SH-SY5Y (cell line): Measurements from ENCODE around the gene TMCO6.

Experiments
- GATA2 ChIP-seq: IDR thresholded peaks from 2 replicates; pipeline ENCODE4 v1.6.1; 2011; ENCODE audit warnings: mild to moderate bottlenecking, low read depth, low read length
- GATA3 ChIP-seq: IDR thresholded peaks from 2 replicates; pipeline ENCODE4 v1.6.1; 2011; ENCODE audit warnings: low read depth, mild to moderate bottlenecking, low read length, moderate library complexity

The TMCO6 gene

DNA sequence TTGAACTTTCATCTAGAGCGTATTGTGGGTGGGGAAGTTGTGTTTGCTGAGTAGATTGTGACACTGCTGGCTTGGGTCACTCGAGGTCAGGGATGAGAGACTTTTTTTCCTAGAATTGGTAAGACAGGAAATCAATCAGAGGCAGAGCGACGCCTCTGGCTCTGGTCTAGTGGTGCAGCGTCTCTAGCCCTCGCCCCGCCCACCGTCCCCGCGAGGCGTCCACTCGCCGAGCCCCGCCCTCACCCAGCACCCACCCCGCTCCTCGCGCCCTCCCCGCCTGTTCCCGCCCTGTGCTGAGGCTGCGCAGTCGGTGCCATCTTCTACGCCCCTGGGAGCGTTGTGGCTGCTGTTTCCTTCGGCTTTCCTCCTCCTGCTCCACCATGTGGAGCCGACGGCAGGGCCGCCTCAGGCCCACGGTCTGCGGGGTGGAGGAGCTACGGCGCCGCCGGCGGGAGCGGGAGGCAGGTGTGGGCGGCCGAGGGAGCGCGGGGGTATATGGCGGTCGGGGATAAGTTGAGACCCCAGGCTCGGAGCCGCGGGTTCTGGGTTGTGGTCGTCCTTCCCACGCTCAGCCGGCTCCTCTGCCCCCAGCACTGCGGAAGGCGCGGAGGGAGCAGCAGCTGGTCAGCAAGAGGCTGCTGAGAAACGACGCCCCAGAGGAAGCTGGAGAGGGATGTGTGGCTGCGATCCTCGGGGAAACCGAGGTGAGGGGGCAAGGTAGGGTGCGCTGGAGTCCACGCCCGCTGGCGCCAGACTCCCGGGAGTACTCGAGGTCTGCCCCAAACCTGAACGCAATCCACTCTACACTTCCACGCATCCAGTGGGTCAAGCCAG, at the start of gene TMCO6:
TSS of gene TMCO6 (plus strand) at position 304 of the 834 bp plus-strand sequence. CDS start at position 381, 77 bp downstream.
- TF ChIP-seq GATA3: no peak
- no peak for TF ChIP-seq GATA2

DNA sequence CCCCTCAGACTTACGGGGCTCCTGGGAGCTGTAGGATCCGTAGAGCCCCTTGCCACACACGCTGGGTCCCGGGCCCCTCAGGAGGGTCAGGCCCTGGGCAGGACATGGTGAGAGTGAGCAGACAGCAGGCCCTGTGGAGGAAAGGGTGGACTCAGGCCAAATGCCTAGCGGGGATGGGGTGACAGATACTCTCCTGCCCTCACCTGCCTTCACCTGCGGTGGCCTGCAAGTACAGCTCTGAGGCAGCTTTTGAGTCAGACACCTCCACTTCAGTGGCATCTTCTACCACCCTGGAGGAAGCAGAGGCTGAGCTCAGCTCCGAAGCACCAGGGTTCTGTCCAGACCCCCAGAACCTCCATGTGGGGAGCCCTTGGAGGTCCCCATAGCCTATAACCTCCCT, 48.4 kb upstream of the TMCO6 start:
- TF ChIP-seq GATA2 (no peak), GATA3 (no peak)

DNA sequence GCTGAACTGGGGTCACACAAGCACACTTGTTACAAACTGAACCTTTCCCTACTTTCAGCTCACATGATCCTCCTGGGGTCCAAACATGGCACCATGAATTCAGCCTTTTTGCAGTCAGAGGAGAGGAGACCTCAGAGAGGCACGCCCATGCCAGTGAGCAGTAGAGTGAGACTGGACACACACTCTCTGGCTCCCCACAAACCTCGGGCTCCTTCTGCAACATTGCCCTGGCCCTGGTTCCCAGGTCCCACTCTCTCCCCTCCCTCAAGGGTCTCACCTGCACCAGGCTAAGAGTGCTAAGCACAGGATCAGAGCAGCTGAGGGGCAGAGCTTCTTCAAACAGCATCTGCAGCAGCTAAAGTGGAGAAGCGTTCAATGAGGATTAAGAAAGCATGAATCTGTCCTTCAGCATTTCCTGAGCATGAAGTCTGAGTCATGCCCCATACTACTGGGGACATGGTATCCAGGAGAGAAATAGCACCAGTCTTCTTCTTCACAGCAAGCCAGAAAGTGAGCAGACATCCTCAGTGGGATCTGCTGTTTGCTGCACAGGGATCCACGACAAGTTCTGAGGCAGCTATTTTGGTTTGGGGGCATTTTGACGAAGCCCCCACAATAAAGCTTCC, 47.4 kb upstream of the TMCO6 start:
- TF ChIP-seq GATA3 (no peak), GATA2 (no peak)

DNA sequence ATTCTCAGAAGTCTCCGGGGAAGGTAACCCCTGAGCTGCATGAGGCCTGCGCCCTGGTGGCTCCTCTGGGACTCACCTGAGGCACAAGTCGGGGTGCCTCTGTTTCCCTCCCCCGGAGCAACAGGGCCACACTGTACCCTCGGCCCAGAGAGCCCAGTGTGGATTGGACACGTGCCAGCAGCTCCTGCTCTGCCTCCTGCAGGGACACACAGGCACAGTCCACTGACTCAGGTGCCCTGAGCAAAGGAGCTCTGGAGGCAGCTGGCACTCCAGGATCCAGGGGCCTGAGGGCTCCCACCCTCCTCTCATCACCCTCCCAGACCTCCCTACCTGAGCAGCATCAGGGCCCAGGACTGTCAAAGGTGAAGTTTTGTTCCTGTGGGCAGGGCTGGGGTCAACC, 45.1 kb upstream of the TMCO6 start:
- TF ChIP-seq GATA2 (no peak), GATA3 (no peak)

DNA sequence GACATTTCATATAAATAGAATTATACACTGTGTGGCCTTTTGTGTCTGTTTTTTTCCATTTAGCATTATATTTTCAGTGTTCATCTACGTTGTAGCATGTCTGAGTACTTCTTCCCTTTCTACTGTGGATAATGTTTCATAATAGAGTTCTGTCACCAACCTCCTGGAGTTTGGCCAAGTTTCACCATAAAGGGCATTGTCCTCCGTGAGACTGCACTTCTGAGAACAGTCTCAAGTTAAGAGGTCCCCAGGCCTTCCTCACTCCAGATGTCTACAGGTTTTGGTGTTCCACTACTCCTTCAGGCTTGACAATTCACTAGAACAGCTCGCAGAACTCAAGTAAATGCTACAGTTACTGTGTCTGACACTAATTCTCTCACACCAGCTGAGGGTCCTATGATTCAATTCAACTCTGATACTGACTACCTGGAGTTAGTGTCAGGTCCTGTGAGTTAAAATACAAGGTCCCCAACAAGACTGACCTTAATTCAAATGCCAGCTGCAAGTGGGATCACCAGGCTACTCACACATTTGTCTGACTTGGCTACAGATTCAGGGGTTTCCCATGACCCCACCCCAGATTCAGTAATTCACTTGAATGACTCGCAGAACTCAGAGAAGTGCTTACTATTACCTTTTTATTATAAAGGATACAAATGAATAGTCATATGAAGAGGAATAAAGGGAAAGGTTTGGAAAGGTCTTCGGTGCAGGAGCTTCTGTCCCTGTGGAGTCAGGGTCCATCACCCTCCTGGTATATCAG, 43.5 kb upstream of the TMCO6 start:
- no peak for TF ChIP-seq GATA3
- TF ChIP-seq GATA2: no peak

DNA sequence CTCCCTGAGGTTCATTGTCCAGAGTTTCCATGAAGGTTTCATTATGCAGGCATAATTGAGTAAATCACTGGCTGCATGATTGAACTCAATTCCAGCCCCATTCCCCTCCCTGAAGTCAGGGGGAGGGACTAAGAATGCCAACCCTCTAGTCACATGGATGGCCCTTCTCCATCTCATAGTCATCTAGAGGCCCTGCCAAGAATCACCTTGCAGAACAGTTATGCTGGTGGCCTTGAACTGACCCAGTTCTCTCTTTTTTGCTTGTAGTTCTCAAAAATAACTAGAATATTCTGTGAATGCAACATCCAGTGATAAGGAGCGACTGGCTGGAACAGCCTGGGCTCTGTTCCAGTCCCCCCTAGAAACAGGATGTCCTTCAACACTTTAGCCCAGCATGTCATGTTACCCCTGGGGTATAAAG, 42.9 kb upstream of the TMCO6 start:
- TF ChIP-seq GATA3: no peak
- TF ChIP-seq GATA2: no peak

DNA sequence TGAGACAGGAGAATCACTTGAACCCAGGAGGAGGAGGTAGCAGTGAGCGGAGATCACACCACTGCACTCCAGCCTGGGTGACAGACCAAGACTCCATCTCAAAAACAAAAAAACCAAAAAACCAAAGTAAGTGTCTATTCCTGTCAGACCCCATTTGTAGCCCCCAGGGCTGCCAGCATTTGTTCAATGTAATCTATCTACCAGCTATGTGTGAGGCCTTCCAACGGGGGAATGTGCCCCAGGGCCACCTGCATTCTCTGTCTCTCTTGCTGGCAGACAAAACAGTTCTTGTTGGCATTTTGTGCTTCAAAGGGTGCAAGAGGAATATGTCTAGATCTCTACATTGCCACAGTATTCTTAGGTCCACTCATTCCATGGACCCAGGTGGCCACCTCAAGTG, 40.4 kb upstream of the TMCO6 start:
- TF ChIP-seq GATA3 (no peak), GATA2 (no peak)

DNA sequence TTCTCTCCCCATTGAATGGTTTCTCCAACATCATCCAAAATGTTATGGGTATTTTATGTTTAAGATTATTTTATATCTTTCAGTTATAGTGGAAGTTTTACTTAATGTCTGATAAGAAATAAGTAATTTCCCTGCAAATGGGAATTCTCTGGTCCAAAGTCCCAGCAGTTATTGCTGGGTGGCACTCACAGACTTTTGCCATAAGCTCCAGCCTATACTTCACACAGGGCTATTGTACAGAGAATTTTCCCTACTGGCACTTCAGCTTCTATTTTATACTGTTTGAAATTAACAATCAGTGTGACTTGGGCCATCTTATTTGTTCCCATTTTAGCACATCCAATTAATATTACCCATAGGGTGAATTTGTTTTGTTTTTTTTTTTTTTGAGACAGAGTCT, 39.2 kb upstream of the TMCO6 start:
- no peak for TF ChIP-seq GATA2
- TF ChIP-seq GATA3: no peak

DNA sequence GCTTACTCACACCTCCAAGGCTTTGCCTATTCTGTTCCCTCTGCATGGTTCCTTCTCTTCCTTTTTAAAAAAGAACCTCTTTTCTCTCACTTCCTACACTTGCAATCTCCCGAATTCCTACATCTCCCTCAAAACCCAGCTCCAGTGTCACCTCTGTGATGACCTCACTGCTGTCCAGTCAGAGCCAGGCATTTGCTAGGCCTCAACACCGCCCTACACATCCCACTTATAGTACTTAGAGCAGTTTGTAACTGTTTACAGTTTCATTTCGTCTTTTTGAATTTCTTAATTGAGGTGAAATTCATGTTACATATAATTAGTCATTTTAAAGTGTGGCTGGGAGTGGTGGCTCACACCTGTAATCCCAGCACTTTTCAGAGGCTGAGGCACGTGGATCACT, 37.1 kb upstream of the TMCO6 start:
- no peak for TF ChIP-seq GATA2
- no peak for TF ChIP-seq GATA3

DNA sequence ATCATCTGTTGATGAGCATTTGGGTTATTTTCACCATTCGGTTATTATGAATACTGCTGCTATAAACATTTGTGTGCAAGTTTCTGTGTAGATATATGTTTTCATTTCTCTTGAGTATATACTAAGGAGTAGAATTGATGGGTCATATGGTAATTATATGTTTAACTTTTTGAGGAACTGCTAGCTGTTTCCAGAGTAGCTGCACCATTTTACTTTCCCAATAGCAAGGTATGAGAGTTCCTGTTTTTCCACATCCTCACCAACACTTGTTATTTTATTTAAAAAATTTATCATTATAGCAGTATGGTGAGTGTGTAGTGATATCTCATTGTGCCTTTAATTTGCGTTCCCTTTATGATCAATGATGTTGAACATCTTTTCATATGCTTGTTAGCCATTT, 35.5 kb upstream of the TMCO6 start:
- no peak for TF ChIP-seq GATA2
- TF ChIP-seq GATA3: no peak

DNA sequence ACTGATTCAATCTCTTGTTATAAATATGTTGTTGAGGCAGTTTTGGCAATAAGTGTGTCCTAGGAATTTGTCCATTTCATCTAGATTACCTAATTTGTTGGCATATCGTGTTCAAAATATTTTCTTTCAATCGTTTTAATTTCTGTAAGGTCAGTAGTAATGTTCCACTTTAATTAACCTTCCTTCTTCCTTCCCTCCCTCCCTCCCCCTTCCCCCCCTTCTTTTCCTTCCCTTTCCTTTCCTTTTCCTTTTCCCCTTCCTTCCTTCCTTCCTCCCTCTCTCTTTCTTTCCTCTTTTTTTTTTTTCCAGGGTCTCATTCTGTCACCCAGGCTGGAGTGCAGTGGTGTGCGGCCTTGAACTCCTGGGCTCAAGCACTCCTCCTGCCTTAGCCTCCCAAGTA, 33.4 kb upstream of the TMCO6 start:
- TF ChIP-seq GATA2 (no peak), GATA3 (no peak)

DNA sequence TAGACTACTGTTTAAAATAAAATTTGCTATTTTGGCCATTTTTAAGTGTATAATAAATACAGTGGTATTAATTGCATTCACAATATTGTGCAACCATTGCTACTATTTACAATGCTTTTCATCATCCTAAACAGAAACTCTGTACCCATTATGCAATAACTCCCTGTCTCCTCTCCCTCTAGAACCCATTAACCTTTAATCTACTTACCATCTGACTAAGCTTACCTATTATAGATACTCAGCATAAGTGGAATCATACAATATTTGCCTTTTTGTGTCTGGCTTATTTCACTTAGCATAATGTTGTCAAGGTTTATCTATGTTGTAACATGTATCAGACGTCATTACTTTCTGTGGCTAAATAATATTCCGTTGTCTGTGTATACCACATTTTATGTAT, 32.2 kb upstream of the TMCO6 start:
- no peak for TF ChIP-seq GATA2
- TF ChIP-seq GATA3: no peak

DNA sequence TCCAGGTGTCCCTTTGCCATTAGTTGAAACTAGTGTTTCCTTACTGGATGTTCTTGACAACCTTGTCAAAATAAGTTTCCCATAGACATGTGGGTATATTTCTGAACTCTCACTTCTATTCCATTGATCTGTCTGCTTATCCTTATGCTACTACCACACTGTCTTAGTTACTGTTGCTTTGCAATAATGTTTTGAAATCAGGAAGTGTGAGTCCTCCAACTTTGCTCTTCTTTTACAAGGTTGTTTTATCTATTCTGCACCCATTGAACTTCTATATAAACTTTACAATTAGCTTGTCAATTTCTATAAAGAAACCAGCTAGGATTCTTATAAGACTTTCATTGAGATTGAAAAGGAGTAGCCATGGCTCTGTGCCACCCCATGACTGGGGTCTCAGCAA, 30.5 kb upstream of the TMCO6 start:
- no peak for TF ChIP-seq GATA2
- no peak for TF ChIP-seq GATA3

DNA sequence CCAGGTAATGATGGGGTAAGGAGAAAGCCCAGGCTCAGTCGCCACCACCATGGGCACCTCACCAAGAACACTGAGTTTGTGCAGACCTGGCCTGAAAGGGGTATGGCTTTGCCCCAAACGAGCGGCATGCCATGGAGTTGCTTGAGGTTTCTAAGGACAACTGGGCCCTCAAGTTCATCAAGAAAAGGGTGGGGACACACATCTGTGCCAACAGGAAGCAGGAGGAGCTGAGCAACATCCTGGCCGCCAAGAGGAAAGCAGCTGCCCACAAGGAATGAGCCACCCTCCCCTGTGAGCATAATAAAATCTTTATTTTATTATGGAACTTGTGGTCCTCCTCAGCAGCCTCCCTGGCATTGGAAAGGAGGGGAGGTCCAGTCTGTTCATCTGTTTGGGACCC, 30.1 kb upstream of the TMCO6 start:
- TF ChIP-seq GATA3 (no peak), GATA2 (no peak)

DNA sequence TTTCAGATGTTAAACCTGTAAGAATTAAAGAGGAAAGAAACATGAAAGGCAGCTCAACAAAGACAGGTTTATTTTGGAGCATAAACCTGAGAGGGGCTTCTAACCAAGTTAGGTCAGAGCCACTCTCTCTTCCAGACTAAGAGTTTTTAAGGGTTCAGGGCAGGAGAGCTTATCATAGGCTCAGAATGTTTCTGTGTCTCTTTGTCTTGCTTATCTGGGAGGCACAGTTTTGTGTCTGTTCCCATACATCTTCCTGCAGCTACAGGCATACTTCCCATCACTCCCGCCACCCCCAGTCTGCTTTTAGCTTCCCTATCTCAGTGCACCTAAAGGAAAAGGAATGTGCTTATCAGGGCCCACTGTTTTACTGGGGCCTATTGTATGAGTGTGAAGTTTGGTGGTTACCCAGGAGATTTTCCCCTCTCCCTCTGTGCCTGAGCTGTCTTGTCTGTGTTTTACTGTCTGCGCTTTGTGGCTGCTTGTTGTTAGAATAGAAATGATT, 28.2 kb upstream of the TMCO6 start:
- TF ChIP-seq GATA2 (no peak), GATA3 (no peak)
